ENCODE data around the gene OTOGL.

OTOGL gene

DNA sequence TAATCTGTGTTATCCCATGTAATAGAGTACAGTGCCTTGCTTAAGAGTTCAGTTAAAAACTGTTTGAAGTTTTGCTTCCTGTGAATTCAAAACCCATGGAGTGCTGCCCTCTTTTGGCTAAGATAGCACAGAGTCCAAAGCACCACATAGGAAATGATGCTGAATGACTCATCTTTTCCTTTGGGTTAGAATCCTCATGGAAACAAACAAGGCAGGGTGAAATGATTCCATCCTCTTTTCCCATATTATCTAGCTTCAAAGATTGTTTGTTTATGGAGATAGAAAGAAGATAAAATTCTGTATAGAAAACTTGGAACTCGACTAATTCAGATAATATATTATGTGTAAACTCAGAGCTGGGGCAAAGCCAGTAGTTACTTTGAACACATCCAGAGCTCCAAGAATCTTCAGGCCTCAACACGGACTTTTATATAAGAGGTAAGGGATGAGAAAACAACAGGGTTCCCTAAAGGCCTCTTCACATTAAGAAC, 87.4 kb downstream of the OTOGL start:
- no peaks in the 10 kb centered on the region for H3K79me2 ChIP-seq (ENCODE audit: control insufficient read depth, low read length)
- H3K27ac ChIP-seq (ENCODE audit: low read depth, low read length) = no peak overlapping the region
- no peaks in the 10 kb centered on the region for H3K9me3 ChIP-seq (ENCODE audit: control insufficient read depth, insufficient read depth, low read length)
- H3K36me3 ChIP-seq (ENCODE audit: control insufficient read depth, low read length) = no peaks in the 10 kb centered on the region
- no peaks in the 10 kb centered on the region for H3K4me1 ChIP-seq (ENCODE audit: control insufficient read depth, low read length)
- H3K4me3 ChIP-seq (ENCODE audit: low read length) = no peak overlapping the region
- no peaks in the 10 kb centered on the region for H3K9me2 ChIP-seq (replicated peaks; ENCODE audit: control insufficient read depth, low read length)
- TF ChIP-seq, protein P1, sequence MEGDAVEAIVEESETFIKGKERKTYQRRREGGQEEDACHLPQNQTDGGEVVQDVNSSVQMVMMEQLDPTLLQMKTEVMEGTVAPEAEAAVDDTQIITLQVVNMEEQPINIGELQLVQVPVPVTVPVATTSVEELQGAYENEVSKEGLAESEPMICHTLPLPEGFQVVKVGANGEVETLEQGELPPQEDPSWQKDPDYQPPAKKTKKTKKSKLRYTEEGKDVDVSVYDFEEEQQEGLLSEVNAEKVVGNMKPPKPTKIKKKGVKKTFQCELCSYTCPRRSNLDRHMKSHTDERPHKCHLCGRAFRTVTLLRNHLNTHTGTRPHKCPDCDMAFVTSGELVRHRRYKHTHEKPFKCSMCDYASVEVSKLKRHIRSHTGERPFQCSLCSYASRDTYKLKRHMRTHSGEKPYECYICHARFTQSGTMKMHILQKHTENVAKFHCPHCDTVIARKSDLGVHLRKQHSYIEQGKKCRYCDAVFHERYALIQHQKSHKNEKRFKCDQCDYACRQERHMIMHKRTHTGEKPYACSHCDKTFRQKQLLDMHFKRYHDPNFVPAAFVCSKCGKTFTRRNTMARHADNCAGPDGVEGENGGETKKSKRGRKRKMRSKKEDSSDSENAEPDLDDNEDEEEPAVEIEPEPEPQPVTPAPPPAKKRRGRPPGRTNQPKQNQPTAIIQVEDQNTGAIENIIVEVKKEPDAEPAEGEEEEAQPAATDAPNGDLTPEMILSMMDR (IDR thresholded peaks at IDR 0.05; ENCODE audit: low read depth, low read length, poor library complexity, severe bottlenecking) = peak; percentile 74
- TF ChIP-seq EZH2phosphoT487 (IDR thresholded peaks at IDR 0.05; ENCODE audit: borderline replicate concordance, low read length) = no peak
- H3K27me3 ChIP-seq (ENCODE audit: control insufficient read depth, low read length) = no peaks in the 10 kb centered on the region
- H3K4me2 ChIP-seq (ENCODE audit: low read length) = no peak overlapping the region
- H4K20me1 ChIP-seq (ENCODE audit: control insufficient read depth, insufficient read depth, low read depth, low read length) = no peaks in the 10 kb centered on the region
- H3F3A ChIP-seq (ENCODE audit: control insufficient read depth, insufficient read depth) = no peaks in the 10 kb centered on the region

DNA sequence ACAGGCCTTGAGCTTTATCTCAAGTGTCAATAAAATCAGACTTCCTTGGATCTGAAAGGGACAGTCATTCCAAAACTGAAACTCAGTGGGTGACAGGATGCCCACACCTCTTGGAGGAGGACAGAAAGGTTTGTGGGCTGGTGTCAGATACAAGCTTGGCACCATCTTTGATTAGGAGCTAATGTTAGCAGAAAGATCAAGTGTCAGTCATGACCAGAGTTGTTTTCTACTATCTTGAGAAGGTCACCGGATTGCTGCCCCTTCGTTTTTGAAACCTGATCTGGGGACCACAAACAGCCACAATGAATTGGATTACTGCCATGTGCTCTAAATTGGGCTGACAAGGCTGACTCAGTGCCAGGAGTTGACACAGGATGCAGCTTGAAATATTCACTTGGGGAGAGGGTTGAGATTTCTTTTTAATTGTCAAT, 88.3 kb downstream of the OTOGL start:
- Histone ChIP-seq H3K9me2 (replicated peaks; ENCODE audit: control insufficient read depth, low read length) (no peaks in the 10 kb centered on the region), H3F3A (ENCODE audit: control insufficient read depth, insufficient read depth) (no peaks in the 10 kb centered on the region), H3K27me3 (ENCODE audit: control insufficient read depth, low read length) (no peaks in the 10 kb centered on the region), H3K27ac (ENCODE audit: low read depth, low read length) (no peak overlapping the region), H4K20me1 (ENCODE audit: control insufficient read depth, insufficient read depth, low read depth, low read length) (no peaks in the 10 kb centered on the region), H3K4me3 (ENCODE audit: low read length) (no peak overlapping the region), H3K4me2 (ENCODE audit: low read length) (no peak overlapping the region), H3K9me3 (ENCODE audit: control insufficient read depth, insufficient read depth, low read length) (no peaks in the 10 kb centered on the region), H3K4me1 (ENCODE audit: control insufficient read depth, low read length) (no peaks in the 10 kb centered on the region), H3K79me2 (ENCODE audit: control insufficient read depth, low read length) (no peaks in the 10 kb centered on the region), H3K36me3 (ENCODE audit: control insufficient read depth, low read length) (no peaks in the 10 kb centered on the region)
- TF ChIP-seq, protein P1 (IDR thresholded peaks at IDR 0.05; ENCODE audit: low read depth, low read length, poor library complexity, severe bottlenecking) = no peak
- no peak for TF ChIP-seq EZH2phosphoT487 (IDR thresholded peaks at IDR 0.05; ENCODE audit: borderline replicate concordance, low read length)

DNA sequence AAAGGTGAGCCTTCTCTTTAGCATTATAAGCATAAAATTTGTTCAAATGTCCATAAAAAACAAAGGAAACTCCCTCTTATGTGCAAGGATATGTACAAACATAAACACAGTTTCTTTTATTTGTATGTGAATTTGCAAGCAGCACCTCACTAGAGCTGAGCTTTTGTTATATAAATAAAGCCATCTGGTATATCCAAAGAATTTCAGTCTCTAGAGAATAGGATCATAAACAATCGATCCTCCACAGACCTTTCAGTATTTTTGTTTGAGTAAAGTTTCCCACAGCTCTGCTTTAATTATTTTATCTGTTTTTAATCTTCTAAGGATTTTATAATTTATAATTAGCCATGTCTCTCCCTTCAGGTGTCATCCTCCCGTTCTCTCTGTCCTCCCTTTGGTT, 89.2 kb downstream of the OTOGL start:
- Histone ChIP-seq H4K20me1 (ENCODE audit: control insufficient read depth, insufficient read depth, low read depth, low read length) (no peaks in the 10 kb centered on the region), H3K4me1 (ENCODE audit: control insufficient read depth, low read length) (no peaks in the 10 kb centered on the region), H3F3A (ENCODE audit: control insufficient read depth, insufficient read depth) (no peaks in the 10 kb centered on the region), H3K27me3 (ENCODE audit: control insufficient read depth, low read length) (no peaks in the 10 kb centered on the region), H3K79me2 (ENCODE audit: control insufficient read depth, low read length) (no peaks in the 10 kb centered on the region), H3K4me3 (ENCODE audit: low read length) (no peak overlapping the region), H3K36me3 (ENCODE audit: control insufficient read depth, low read length) (no peaks in the 10 kb centered on the region), H3K9me2 (replicated peaks; ENCODE audit: control insufficient read depth, low read length) (no peaks in the 10 kb centered on the region), H3K27ac (ENCODE audit: low read depth, low read length) (no peak overlapping the region), H3K9me3 (ENCODE audit: control insufficient read depth, insufficient read depth, low read length) (no peaks in the 10 kb centered on the region), H3K4me2 (ENCODE audit: low read length) (no peak overlapping the region)
- TF ChIP-seq, protein P1 (IDR thresholded peaks at IDR 0.05; ENCODE audit: low read depth, low read length, poor library complexity, severe bottlenecking) = no peak
- TF ChIP-seq EZH2phosphoT487 (IDR thresholded peaks at IDR 0.05; ENCODE audit: borderline replicate concordance, low read length) = no peak
